IgD-negative memory B cell (primary cell): ENCODE results near the gene CAAP1. TPM values are rescaled to one million over a fixed set of nuclear protein-coding genes. Genes with fewer than 3 reads are reported as not detected.

Experiments used
- H3K27ac Mint-ChIP-seq, 3 donors: one replicate each; pipeline ENCODE4 v1.8.0; 2020 to 2022; ENCODE audit warnings: mild to moderate bottlenecking in 3 of 3, mixed read lengths in 3 of 3, moderate library complexity in 1 of 3
- H3K27me3 Mint-ChIP-seq: one replicate; pipeline ENCODE4 v1.8.0; 2021; ENCODE audit warnings: mixed read lengths
- H3K36me3 Mint-ChIP-seq: one replicate; pipeline ENCODE4 v1.8.0; 2020; ENCODE audit warnings: mild to moderate bottlenecking, mixed read lengths
- H3K4me1 Mint-ChIP-seq, 3 donors: one replicate each; pipeline ENCODE4 v1.8.0; 2020 to 2022; ENCODE audit warnings: mixed read lengths in 3 of 3, mild to moderate bottlenecking in 1 of 3
- H3K4me3 Mint-ChIP-seq, 4 donors: one replicate each; pipeline ENCODE4 v1.8.0; 2020 to 2022; ENCODE audit warnings: mild to moderate bottlenecking in 4 of 4, mixed read lengths in 4 of 4, moderate library complexity in 3 of 4
- H3K9me3 Mint-ChIP-seq, 3 donors: one replicate each; pipeline ENCODE4 v1.8.0; 2020 to 2021; ENCODE audit warnings: mixed read lengths in 3 of 3, mild to moderate bottlenecking in 1 of 3
- polyA plus RNA-seq: library from polyadenylated mRNA; unstranded; fragments of 300-500 nt; fragmentation: Illumina TruSeq; gene quantifications from one replicate; pipeline ENCODE4 v1.2.3, GENCODE V29; 2021

Gene CAAP1
- polyA plus RNA-seq, 1 donor from 2014 or later: 19.8 TPM

DNA sequence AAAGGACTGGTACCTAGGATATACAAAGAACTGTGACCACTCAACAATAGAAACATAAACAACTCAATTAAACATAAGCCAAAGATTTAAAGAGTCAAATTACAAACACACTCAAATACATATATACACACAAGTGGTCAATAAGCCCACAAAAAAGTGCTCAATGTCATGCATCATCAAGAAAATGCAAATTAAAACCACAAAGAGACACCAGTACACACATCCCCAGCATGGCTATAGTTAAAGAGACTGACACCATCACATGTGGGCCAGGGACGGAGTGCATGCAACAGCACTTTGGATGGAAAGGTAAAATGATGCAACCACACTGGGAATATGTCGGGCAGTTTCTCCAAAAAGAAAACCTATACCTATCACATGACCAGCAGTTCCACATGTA is 89.7 kb downstream of the CAAP1 start:
- Mint-ChIP-seq H3K36me3 (peaks cover 5% of the 10 kb centered on the region), H3K9me3 (peaks cover 0 to 2% (median 1%) of the 10 kb centered on the region in 3 donors), H3K27me3 (peaks cover 4% of the 10 kb centered on the region), H3K27ac (no peak overlapping the region), H3K4me1 (no peaks in the 10 kb centered on the region), H3K4me3 (no peak overlapping the region)

DNA sequence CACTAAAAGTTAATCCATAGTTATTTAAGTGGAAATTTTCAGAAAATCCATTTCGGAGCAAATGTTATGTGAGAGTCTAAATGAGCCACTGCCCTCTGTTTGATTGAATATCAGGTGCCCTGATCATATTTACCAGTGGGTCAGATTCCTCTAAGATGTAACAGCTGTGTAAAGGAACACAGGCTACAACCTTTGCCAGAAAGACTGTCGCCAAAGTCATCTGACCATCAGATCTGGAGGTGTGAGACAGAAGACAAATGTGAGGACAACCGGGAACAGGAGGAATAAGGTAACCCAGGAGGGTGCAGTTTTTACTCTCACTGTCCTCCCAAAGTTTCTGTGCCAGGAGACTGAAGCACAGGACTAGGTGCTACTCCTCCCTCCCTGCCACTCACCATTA is 90.8 kb downstream of the CAAP1 start:
- Mint-ChIP-seq H3K9me3 (peaks cover 0 to 2% (median 1%) of the 10 kb centered on the region in 3 donors), H3K4me1 (no peaks in the 10 kb centered on the region), H3K36me3 (peaks cover 5% of the 10 kb centered on the region), H3K27ac (no peak overlapping the region), H3K4me3 (no peak overlapping the region), H3K27me3 (peaks cover 4% of the 10 kb centered on the region)

DNA sequence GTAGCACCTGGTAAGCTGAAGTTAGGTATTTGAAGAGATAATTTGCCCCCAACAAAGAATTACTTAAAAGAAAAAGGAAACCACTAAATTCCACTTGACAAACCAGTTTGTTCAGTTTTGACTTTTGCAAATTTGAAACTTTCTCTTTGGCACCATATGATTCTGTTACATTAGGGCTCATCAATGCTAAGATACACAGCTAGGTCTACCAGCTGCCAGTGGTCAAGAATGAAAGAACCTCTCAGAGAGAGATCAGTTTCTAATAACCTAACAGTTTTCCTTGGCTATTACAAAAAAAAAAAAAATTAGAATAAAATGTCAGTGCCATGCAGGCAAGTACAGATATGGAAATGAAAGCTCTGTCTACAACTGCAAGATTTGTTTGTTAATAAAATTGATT is 92.3 kb downstream of the CAAP1 start:
- no peaks in the 10 kb centered on the region for H3K4me1 Mint-ChIP-seq
- H3K36me3 Mint-ChIP-seq: peaks cover 5% of the 10 kb centered on the region
- H3K27ac Mint-ChIP-seq: no peak overlapping the region
- no peak overlapping the region for H3K4me3 Mint-ChIP-seq
- peaks cover 2% of the 10 kb centered on the region for H3K27me3 Mint-ChIP-seq
- peaks cover 1 to 2% (median 2%) of the 10 kb centered on the region in 3 donors for H3K9me3 Mint-ChIP-seq

DNA sequence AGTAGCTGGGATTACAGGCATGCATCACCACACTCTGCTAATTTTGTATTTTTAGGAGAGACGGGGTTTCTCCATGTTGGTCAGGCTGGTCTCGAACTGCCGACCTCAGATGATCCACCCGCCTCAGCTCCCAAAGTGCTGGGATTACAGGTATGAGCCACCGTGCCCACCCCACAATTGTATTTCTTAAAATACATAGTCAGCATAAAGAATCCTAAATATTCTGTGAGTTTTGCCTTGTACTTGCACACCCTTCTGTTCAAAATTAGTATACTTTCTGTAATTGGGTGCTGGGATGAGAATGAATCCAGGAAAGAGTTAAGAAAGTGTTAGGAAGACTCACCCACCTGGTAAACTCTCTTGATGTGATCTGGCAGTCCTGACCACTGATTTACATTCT is 101.3 kb downstream of the CAAP1 start:
- no peak overlapping the region for H3K4me3 Mint-ChIP-seq
- H3K27me3 Mint-ChIP-seq: no peaks in the 10 kb centered on the region
- peaks cover 1 to 12% (median 6%) of the 10 kb centered on the region in 3 donors for H3K9me3 Mint-ChIP-seq
- no peak overlapping the region for H3K27ac Mint-ChIP-seq
- H3K4me1 Mint-ChIP-seq: peaks cover 0 to 2% (median 0%) of the 10 kb centered on the region in 3 donors
- peaks cover 2% of the 10 kb centered on the region for H3K36me3 Mint-ChIP-seq

Other genes starting within 250 kb of the CAAP1 start
- 18.6 TPM for gene PLAA, start 54.4 kb upstream of the CAAP1 start, polyA plus RNA-seq
- gene IFT74, start 63.6 kb upstream of the CAAP1 start, polyA plus RNA-seq: 18.6 TPM
- gene LRRC19, start 112.9 kb upstream of the CAAP1 start, polyA plus RNA-seq: not detected
- gene TEK, start 216.4 kb upstream of the CAAP1 start, polyA plus RNA-seq: not detected